Testis (tissue), 3 donors: ENCODE results near the gene ME3. TPM values are rescaled to one million over a fixed set of nuclear protein-coding genes. Genes with fewer than 3 reads are reported as not detected.

Source experiments
- DNase-seq: peaks from one replicate; pipeline ENCODE4 v3.0.0-alpha.2; 2019
- H3K27ac ChIP-seq, 2 donors: fragments of 200-600 bp; sonication (generic); one replicate each; pipeline ENCODE4 v1.5.1; 2019
- H3K27me3 ChIP-seq: fragments of 200-600 bp; sonication (generic); one replicate; pipeline ENCODE4 v1.5.1; 2019
- H3K36me3 ChIP-seq: fragments of 200-600 bp; sonication (generic); one replicate; pipeline ENCODE4 v1.5.1; 2017; ENCODE audit warnings: low read depth; ENCODE audit errors: missing control alignments
- H3K4me1 ChIP-seq: fragments of 200-600 bp; sonication (generic); one replicate; pipeline ENCODE4 v1.5.1; 2019
- H3K4me3 ChIP-seq, 2 donors: fragments of 200-600 bp; sonication (generic); one replicate each; pipeline ENCODE4 v1.5.1; 2017 to 2019
- H3K9me3 ChIP-seq: fragments of 200-600 bp; sonication (generic); one replicate; pipeline ENCODE4 v1.5.1; 2017
- CTCF ChIP-seq, 3 experiments: fragments of 450-650 bp in 2 of 3; fragments of 200-600 bp in 1 of 3; sonication (generic) in 1 of 3; IDR thresholded peaks; one replicate each; pipeline ENCODE4 v1.5.1; 2016 to 2019; ENCODE audit warnings: antibody characterized with exemption in 3 of 3, mild to moderate bottlenecking in 2 of 3, moderate library complexity in 1 of 3
- POLR2A ChIP-seq: fragments of 450-650 bp; IDR thresholded peaks from one replicate; pipeline ENCODE4 v1.6.1; 2017; ENCODE audit warnings: antibody characterized with exemption, mild to moderate bottlenecking, moderate library complexity
- WGBS, 2 donors: methylation state at CpG; one replicate each; pipeline ENCODE4 v1.1.5; 2018; 5-methylcytosine and 5-hydroxymethylcytosine counted together
- intact Hi-C: fragments of 100-400 bp; cut with DNase I; formaldehyde crosslinking; loops from one replicate; pipeline ENCODE4 v1.15.1; 2023; ENCODE audit warnings: low total_unique reads
- polyA plus RNA-seq: library from polyadenylated mRNA; stranded (reverse); fragments of 350-450 nt; fragmentation: Illumina TruSeq; extraction: RNeasy Lipid Tissue Mini Kit (QIAGEN cat#74804); gene quantifications from one replicate; pipeline ENCODE4 v1.2.3, GENCODE V29; 2014; ENCODE audit warnings: low read depth, low replicate concordance; ENCODE audit not compliant: insufficient read depth
- total RNA-seq, 2 donors: library from RNA; depleted of rRNA; stranded (reverse); fragments of >200 nt; gene quantifications; one replicate each; pipeline ENCODE4 v1.2.3, GENCODE V29; 2016

Gene ME3
- total and polyA plus RNA-seq, 3 donors from 2014 or later = 26.7 to 170 (median 115) TPM

GRCh38 chr11:86463120-86463519 lies 209.3 kb downstream of the ME3 start:
- WGBS, 2 donors = 80 to 96% methylated on average over 3 to 7 of the region's 7 CpGs
- intact Hi-C loops = no loop called here
- Histone ChIP-seq H3K27ac (no peak overlapping the region), H3K9me3 (no peaks in the 10 kb centered on the region), H3K4me1 (peaks cover 16% of the 10 kb centered on the region), H3K27me3 (no peaks in the 10 kb centered on the region), H3K4me3 (no peak overlapping the region), H3K36me3 (no peaks in the 10 kb centered on the region)
- no peak for DNase-seq
- TF ChIP-seq POLR2A = no peak
- TF ChIP-seq CTCF (IDR thresholded peaks at IDR 0.05) = no peak

- Histone ChIP-seq H3K4me3 (no peak overlapping the region), H3K27ac (no peak overlapping the region), H3K27me3 (no peaks in the 10 kb centered on the region), H3K4me1 (peaks cover 16% of the 10 kb centered on the region), H3K9me3 (no peaks in the 10 kb centered on the region), H3K36me3 (no peaks in the 10 kb centered on the region)
- no peak for TF ChIP-seq CTCF (IDR thresholded peaks at IDR 0.05)
- no peak for TF ChIP-seq POLR2A
- intact Hi-C loops = no loop called here
- DNase-seq = no peak
- WGBS, 2 donors = 96 to 97% methylated on average over 1 of the region's 1 CpG
These were observed 210.5 kb downstream of the ME3 start for GRCh38 chr11:86461892-86462291.

- Histone ChIP-seq H3K9me3 (no peaks in the 10 kb centered on the region), H3K4me1 (peaks cover 20% of the 10 kb centered on the region), H3K4me3 (no peak overlapping the region), H3K27me3 (no peaks in the 10 kb centered on the region), H3K36me3 (no peaks in the 10 kb centered on the region), H3K27ac (peak overlapping the region; percentile 44 to 60)
- DNase-seq = no peak
- TF ChIP-seq CTCF (IDR thresholded peaks at IDR 0.05) (no peak), POLR2A (no peak)
- intact Hi-C loops = no loop called here
- 57 to 68% methylated on average over 9 of the region's 9 CpGs for WGBS, 2 donors
These were observed 211.7 kb downstream of the ME3 start for GRCh38 chr11:86460461-86461385.

GRCh38 chr11:86459682-86460460 lies 212.5 kb downstream of the ME3 start:
- H3K36me3 ChIP-seq = no peaks in the 10 kb centered on the region
- peak; percentile 55 for DNase-seq
- no peak overlapping the region for H3K4me3 ChIP-seq
- no peaks in the 10 kb centered on the region for H3K27me3 ChIP-seq
- peak overlapping the region; percentile 44 to 60 for H3K27ac ChIP-seq
- no peaks in the 10 kb centered on the region for H3K9me3 ChIP-seq
- TF ChIP-seq POLR2A = no peak
- no peak for TF ChIP-seq CTCF (IDR thresholded peaks at IDR 0.05)
- H3K4me1 ChIP-seq = peaks cover 20% of the 10 kb centered on the region
- intact Hi-C loops = loop anchor here (5.0 kb wide), 2 partner anchors 157 to 357 kb away; no protein-coding TSS in a partner anchor
- WGBS, 2 donors = 54 to 66% methylated on average over 3 of the region's 3 CpGs
